ENCODE results near the gene ISG15.
"Not testable (repeated sequence)": the region's sequence is repeated elsewhere in the genome, so short reads cannot be mapped to it uniquely, and the experiment has no call there.

ISG15 gene

DNA sequence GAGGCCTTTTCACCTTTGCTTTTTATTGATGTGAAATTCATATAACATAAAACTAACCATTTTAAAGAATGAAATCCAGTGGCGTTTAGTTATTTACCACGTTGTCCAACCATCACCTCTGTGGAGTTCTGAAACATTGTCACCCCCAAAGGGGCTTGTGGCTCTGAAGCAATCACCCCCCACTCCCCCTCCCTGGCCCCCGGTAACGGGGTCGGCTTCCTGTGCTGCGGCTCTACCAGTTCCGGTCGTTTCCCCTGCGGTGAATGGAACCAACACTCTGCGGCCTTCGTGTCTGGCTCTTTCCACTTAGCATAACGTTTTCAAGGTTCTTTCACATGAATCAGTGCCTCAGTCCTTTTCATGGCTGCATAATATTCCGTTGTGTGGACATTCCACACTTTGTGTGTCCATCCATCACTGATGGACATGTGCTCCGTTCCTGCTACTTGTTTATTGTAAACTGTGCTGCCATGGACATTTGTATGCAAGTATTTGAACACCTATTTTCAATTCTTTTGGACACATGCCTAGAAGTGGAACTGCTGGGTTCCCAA is 1.8 kb upstream of the ISG15 start:
- no peak for DNase-seq (ENCODE audit: low read depth in 3 of 3, low spot score in 1 of 3)

DNA sequence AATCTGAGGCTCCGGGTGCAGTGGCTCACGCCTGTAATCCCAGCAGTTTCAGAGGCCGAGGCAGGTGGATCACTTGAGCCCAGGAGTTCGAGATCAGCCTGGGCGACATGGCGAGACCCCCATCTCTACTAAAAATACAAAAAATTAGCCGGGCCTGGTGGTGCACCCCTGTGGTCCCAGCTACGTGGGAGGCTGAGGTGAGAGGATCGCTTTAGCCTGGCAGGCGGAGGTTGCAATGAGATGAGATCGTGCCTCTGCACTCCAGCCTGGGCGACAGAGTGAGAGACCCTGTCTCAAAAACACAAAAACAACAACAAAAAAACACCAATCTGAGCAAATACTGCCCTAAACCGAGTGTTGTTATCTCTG is 577 bp upstream of the ISG15 start:
- DNase-seq (ENCODE audit: low read depth in 3 of 3, low spot score in 1 of 3): not testable (repeated sequence)

DNA sequence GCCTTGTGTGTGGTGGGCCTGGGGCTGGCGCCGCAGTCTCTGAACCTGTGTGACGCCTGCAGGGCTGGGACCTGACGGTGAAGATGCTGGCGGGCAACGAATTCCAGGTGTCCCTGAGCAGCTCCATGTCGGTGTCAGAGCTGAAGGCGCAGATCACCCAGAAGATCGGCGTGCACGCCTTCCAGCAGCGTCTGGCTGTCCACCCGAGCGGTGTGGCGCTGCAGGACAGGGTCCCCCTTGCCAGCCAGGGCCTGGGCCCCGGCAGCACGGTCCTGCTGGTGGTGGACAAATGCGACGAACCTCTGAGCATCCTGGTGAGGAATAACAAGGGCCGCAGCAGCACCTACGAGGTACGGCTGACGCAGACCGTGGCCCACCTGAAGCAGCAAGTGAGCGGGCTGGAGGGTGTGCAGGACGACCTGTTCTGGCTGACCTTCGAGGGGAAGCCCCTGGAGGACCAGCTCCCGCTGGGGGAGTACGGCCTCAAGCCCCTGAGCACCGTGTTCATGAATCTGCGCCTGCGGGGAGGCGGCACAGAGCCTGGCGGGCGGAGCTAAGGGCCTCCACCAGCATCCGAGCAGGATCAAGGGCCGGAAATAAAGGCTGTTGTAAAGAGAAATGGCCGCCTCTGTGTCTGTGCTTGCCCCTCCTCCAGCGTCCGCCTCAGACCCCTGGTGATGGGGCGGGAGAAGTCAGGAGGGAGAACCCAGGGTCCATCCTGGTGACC is 788 bp downstream of the ISG15 start:
- DNase-seq (ENCODE audit: low read depth in 3 of 3, low spot score in 1 of 3): no peak

DNA sequence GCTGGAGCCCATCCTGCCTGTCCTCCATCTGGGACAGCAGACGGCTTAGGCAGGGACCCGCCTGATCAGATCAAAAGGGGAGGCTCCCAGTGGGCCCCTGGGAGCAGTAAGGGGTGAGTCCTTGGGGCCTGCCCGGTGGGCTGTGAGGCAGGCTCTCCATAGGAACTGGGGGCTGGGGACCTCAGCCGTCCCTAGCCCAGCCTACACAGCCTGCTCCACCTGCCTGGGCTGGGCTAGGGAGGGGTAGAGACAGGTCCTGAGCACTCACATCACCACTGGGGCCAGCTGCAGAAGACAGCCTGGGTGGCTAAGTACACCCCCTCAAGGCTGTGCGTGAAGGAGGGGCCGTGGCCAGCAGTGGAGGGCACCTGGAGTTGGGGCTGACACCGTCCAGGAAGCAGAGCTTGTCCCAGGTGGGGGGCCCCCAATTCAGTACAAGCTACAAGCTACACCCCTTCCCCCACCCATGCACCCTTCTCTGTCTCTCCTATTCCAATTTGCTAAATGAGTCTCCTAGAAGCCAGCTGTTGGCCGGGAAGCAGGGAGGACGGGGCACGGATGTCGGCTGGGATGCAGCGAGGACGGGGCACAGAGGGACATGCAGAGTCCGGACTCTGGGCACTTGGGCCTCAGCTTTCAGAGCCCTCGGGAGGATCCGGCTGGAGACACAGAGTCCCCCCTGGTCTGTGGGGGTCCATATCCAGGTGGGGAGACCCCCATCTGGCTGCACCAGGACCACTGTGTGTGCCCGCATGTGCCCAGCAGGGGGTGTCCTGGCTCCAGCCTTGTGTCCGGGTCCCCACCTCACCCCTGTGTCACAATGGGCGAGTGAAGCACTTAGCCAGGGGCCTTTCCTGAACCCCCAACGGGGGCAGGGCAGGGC is 1.7 kb downstream of the ISG15 start:
- no peak for DNase-seq (ENCODE audit: low read depth in 3 of 3, low spot score in 1 of 3)

DNA sequence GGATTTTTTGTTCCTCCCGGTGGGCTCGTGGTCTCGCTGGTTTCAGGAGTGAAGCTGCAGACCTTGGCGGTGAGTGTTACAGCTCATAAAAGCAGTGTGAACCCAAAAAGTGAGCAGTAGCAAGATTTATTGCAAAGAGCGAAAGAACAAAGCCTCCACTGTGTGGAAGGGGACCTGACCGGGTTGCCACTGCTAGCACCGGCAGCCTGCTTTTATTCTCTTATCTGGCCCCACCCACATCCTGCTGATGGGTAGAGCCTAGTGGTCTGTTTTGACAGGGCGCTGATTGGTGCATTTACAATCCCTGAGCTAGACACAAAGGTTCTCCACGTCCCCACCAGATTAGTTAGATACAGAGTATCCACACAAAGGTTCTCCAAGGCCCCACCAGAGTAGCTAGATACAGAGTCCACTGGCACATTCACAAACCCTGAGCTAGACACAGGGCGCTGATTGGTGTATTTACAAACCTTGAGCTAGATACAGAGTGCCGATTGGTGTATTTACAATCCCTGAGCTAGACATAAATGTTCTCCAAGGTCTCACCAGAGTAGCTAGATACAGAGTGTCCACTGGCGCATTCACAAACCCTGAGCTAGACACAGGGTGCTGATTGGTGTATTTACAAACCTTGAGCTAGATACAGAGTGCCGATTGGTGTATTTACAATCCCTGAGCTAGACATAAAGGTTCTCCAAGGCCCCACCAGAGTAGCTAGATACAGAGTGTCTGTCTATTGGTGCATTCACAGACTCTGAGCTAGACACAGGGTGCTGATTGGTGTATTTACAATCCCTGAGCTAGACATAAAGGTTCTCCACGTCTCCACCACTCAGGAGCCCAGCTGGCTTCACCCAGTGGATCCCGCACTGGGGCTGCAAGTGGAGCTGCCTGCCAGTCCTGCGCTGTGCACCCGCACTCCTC is 4.4 kb downstream of the ISG15 start:
- not testable (repeated sequence) for DNase-seq (ENCODE audit: low read depth in 3 of 3, low spot score in 1 of 3)

DNA sequence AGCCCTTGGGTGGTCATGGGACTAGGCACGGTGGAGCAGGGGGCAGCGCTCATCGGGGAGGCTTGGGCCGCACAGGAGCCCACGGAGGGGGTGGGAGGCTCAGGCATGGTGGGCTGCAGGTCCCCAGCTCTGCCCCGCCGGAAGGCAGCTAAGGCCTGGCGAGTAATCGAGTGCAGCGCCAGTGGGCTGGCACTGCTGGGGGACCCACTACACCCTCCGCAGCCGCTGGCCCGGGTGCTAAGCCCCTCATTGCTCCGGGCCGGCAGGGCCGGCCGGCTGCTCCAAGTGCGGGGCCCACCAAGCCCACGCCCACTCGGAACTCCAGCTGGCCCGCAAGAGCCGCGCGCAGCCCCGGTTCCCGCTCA is 5.0 kb downstream of the ISG15 start:
- DNase-seq (ENCODE audit: low read depth in 3 of 3, low spot score in 1 of 3): not testable (repeated sequence)

DNA sequence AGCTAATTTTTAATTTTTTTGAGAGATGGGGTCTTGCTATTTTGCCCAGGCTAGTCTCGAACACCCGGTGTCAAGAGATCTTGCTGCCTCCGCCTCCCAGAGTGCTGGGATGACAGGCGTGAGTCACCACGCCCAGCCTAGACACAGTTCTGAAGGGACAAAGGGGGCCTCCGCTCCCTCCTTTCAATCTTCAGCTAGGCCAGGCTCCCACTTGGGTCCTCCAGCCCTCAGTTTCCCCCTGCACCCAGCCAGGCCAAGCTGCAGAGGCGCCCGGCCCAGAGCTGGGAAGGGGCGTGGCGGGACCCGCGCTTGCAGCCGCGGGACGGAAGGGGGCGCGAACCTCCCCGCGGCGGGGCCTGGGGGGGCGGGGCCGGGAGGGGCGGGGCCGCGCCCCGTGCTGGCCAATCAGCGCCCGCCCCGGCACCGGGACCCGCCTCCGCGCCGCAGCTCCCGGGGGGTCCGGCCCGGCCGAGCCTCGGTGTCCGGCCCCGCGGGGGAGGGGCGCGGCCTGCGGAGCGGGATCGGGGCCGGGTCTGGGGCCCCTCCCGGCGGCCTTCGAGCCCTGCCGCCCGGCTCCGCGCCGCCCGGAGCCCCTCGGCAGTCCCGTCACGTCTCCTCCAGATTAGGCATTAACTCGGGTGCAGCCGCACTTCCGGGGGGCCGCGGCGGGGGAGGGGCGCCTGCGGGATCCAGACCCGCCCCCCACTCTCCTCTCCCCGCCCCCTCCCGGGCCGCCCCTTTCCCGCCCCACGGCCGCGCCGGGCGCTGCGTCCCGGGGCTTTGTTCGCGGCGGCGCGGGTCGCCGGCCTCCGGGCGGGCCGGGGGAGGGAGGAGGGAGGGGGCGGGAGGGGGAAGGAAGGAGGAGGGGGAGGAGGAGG is 6.1 kb downstream of the ISG15 start:
- peak; percentile 50 to 75 (median 68) for DNase-seq (ENCODE audit: low read depth in 3 of 3, low spot score in 1 of 3)

DNA sequence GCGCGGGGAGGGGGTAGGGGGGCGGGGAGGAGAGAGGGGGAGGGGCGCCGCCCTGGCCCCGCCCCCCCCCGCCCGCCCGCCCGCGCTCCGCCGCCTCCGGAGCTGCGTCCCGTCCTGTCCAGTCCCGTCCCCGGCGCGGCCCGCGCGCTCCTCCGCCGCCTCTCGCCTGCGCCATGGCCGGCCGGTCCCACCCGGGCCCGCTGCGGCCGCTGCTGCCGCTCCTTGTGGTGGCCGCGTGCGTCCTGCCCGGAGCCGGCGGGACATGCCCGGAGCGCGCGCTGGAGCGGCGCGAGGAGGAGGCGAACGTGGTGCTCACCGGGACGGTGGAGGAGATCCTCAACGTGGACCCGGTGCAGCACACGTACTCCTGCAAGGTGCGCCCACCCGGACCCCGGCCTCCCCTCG is 6.7 kb downstream of the ISG15 start, which contains the start of gene AGRN:
Gene AGRN, plus strand, starts transcription at position 121 of the 405 bp plus-strand sequence. Its CDS starts 53 bp downstream, at position 174.
- DNase-seq (ENCODE audit: low read depth in 3 of 3, low spot score in 1 of 3): no peak

DNA sequence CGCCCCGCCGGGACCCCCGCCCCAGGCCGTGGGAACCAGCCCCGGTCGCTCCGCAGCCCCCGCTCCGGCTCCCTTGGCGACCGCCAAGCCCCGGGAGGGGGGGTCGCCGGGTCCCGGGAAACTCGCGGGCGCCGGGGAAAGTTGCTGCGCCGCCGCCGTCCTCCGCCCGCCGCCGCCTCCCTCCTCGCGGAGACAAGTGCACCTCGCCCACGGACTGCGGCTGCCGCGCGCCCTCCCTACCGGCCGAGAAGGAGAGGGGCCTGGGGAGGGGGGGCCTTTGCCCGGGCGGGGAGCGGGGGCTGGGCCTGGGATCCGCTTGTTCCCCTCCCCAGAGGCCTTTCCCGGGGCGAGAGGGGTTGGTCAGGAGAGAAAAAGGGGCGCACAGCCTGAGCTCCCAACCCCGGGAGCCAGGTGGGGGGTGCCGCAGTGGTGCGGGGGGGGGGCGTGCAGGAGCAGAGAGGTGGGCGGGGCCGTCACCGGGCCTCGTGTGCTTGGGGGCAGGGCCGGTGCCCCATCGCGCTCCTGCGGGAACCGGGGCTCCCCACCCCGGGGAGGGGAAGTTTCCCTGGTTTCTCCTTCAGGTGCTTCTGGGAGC is 7.2 kb downstream of the ISG15 start:
- no peak for DNase-seq (ENCODE audit: low read depth in 3 of 3, low spot score in 1 of 3)

DNA sequence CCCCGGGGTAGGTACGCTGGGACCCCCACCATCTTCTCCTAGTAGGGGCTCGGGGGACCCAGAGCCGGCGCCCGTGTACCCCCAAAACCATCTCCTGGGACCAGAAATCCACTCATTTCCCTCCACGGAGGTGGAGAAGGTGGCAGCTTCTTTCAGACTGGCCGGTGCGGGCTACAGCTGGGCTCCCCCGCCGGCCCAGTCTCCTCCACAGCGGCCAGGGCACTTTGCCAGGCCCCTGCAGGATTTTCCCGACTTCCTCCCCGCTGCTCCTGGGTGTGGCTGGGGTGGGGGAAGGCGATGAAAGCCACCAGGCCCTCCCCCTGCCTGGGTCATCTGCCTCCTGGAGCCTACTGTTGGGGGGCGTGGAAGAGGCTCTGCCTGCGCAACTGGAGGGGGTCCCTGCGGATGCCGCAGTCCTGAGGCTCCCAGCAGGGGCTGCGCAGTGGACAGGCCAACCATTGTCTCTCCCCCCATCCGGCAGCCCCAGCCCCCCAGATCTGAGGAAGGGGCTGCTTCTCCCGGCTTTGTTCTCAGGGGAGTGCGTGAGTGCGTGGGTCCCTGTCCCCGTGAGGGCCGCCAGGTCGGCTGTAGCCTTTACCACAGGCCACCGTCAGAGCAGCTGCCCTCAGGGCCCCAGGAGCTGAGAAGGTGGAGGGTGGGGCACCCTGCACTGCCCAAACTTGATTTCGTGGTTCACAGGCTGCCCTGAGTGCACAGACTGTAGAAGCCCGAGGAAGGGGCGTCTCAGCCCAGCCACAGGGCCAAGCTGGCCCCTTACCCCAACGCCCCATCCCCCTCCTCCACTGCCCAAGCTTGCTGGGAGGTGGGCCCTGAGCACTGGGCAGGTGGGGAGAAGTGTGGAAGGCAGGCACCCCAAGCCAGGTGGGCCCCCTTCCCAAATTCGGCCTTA is 8.0 kb downstream of the ISG15 start:
- DNase-seq (ENCODE audit: low read depth in 3 of 3, low spot score in 1 of 3): no peak

DNA sequence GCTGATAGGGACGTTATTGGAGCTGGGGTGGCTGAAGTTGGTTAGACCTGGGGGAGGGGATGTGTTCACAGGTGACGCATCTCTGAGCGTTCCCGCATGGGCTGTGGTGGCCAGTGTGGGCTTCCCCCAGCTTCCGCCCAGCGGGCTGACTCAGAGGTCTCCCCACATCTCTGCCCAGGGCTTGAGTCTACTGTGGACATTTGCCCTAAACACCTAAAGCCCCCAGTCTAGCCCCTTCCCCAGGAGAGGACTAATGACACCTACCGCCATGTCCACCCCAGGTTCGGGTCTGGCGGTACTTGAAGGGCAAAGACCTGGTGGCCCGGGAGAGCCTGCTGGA is 8.6 kb downstream of the ISG15 start:
- no peak for DNase-seq (ENCODE audit: low read depth in 3 of 3, low spot score in 1 of 3)

DNA sequence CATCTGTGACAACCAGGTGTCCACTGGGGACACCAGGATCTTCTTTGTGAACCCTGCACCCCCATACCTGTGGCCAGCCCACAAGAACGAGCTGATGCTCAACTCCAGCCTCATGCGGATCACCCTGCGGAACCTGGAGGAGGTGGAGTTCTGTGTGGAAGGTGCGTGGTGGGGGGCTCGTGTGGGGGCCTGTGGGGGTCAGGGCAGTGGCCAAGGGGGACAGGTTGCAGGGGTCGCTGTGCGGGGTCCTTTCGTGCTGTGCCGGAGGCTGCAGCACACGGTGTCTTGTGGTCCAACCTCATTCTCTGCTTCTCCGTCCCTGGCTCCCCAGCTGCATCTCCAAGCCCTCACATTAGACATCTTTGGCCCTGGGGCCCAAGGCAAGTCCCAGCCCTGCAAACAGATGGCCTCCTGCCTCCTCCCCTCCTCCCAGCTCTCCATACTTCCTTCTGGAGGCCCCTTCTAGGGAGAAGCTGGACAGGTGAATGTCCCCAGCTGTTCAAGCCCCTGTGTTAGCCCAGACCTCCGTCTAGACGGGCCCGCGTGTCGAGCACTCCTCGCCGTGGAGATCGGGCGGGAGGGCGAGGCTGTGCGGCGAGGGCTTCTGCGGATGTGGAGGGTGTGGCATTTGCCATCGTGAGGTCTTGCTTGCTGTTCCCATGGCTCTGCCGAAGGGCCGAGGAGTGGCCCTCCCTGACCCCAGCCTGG is 9.2 kb downstream of the ISG15 start:
- no peak for DNase-seq (ENCODE audit: low read depth in 3 of 3, low spot score in 1 of 3)

DNA sequence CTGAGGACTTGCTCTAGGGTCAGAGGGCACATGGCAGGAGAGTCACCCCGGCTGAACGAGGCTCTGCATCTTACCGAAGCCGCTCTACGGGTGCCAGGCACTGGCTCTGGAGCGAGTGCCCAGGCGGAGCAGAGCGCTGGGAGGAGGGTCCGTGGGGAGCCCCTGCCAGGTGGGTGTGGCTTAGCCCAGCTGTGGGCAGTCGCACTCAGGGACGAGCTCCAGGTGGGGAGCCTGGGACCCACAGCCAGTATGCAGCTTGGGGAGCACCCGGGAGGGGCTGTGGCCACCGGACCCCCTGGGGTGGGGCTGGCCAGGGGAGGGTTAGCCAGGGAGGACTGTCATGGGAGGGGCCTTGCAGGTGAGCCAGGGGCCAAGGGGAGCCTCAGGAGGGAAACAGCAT is 10.4 kb downstream of the ISG15 start:
- no peak for DNase-seq (ENCODE audit: low read depth in 3 of 3, low spot score in 1 of 3)

DNA sequence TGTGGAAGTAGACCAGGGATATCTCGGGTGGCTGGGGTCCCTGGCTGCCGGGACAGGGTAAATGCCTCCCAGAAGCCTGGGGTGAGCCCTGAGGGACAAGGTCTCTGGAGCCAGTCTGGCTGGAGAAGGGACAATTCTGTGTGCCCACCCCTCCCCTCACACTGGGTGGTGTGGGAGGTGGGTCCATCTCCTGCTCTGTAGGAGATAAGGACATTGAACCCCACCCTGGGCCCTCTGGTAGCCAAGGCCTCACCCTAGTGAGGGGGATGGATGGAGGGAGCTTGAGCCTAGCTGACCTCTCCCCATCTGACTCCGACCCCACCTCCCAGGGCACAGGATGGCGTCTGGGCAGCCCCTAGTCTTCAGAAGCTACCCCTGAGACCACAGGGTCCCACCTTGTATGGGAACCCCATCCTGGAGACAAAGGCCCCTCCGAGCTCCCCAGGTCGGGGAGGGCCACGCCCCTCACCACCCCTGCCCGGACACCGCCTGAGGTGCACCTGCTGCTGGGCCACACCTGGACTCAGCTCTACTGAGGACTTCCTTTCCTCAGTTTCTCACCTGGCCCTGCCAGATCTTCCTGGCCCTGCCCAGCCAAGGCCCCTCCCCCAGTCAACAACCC is 11.0 kb downstream of the ISG15 start:
- DNase-seq (ENCODE audit: low read depth in 3 of 3, low spot score in 1 of 3): no peak

DNA sequence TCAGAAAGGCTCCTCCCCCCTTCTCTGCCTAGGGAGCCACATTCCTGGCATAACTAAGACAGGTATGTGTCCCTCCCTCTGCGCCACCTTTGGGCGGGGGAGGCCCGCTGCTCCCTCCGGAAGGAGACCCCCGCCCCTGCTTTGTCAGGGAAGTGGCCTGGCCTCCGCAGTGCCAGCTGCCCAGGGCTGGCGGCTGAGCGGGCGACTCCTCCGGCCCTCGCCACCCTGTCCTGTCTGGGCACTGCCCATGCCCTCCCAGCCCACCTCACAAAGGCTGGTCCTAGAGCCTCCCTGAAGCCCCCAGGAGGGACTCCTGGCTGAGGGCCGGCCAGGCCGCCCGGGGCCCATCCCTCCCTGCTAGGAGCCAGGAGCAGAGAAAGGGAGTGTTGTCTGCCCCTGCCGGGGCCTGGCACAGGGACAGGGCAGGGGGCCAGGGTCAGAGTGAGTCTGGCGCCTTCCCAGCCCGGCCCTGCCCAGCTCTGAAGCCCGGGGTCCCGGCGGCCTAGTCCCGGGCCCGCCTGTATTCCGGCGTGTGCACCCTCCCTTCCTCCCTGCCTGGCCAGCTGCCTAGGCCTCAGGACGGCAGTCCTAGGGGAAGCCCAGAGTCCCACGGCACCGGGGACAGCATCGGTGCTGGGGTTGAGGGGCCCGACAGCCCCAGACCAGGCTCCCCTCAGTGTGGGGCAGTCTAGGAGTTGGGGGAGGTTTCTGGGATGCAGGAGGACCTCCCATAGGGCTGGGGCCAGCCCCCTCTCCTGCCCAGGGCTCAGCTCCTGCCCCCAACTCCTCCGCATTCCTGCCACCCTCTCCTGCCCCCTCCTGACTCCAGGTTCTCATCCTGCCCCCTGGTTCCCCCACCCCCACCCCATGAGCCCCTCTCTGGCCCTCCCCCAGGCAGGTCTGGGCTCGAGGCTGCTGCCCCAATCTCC is 11.7 kb downstream of the ISG15 start:
- no peak for DNase-seq (ENCODE audit: low read depth in 3 of 3, low spot score in 1 of 3)

DNA sequence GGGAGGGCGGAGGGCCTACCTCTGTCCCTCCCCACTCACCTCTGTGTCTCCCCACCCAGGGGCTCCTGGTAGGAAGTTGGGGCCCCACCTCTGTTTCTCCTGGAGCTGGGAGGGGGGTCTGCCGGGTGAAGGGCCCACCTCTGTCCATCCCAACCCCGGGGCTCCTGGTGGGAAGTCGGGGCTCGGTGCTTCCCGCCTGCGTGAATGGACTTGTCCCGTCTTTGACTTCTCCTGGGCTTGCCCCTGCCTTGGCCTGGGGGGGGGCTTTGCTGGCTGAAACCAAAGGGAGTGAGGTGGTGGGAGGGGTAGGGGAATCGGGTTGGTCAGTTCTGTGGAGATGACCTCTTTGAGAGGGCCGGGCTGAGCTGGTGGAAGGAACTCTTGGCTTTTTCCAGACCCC is 12.4 kb downstream of the ISG15 start:
- DNase-seq (ENCODE audit: low read depth in 3 of 3, low spot score in 1 of 3): no peak
